A673 (cell line): ENCODE measurements around the gene SLC2A14.

Experiments
- EZH2 ChIP-seq: fragments of 200-600 bp; sonication (generic); IDR thresholded peaks from 2 replicates; pipeline ENCODE4 v1.6.1; 2017; ENCODE audit warnings: borderline replicate concordance, low read depth, mild to moderate bottlenecking, mixed read lengths, antibody characterized with exemption, low read length; ENCODE audit not compliant: poor library complexity, severe bottlenecking
- TF ChIP-seq, protein P1 (sequence below): fragments of 300-800, 200-600 bp; sonication (generic); conservative IDR thresholded peaks from 2 replicates; pipeline ENCODE4 v1.5.1; 2017; ENCODE audit warnings: low read depth, mild to moderate bottlenecking, antibody characterized with exemption, low read length, moderate library complexity, mixed read lengths

DNA sequence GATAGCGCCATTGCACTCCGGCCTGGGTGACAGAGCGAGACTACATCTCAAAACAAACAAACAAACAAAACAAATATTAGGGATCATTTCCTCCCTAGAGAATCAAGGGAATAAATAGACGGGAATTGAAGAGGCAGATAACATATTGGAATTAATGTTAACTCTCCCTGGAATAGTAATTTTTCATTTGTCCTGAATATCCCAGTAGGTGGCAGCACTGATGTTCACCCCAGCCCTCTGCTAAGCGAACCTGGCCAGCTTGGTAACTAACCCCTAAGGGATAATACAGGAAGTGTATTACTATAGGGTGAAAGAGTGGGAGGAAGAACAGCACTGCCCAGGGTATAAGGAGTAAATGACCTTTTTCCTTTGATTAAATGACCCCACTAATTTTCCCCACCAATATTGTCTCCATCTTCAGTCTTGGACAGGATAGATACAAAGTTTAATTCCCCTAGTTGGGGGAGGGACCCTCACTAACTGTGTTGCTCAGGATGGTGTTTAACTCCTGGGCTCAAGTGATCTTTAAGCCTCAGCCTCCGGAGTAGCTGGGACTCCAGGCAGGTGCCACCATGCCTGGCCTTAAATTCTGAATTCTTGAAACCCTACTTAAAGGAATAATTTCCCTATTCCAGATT lies 40.5 kb downstream of the SLC2A14 start:
- TF ChIP-seq, protein P1, sequence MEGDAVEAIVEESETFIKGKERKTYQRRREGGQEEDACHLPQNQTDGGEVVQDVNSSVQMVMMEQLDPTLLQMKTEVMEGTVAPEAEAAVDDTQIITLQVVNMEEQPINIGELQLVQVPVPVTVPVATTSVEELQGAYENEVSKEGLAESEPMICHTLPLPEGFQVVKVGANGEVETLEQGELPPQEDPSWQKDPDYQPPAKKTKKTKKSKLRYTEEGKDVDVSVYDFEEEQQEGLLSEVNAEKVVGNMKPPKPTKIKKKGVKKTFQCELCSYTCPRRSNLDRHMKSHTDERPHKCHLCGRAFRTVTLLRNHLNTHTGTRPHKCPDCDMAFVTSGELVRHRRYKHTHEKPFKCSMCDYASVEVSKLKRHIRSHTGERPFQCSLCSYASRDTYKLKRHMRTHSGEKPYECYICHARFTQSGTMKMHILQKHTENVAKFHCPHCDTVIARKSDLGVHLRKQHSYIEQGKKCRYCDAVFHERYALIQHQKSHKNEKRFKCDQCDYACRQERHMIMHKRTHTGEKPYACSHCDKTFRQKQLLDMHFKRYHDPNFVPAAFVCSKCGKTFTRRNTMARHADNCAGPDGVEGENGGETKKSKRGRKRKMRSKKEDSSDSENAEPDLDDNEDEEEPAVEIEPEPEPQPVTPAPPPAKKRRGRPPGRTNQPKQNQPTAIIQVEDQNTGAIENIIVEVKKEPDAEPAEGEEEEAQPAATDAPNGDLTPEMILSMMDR, result peak; percentile 76
- no peak for TF ChIP-seq EZH2
